Measurements from ENCODE around the gene IMMP2L. TPM values are rescaled to one million over a fixed set of nuclear protein-coding genes. Genes with fewer than 3 reads are reported as not detected.

The IMMP2L gene
- total and polyA plus RNA-seq, 7 donors = 9.3 to 43.0 (median 19.2) TPM

- DNase-seq (no peak), ATAC-seq (no peak)
- H3K4me1 ChIP-seq = no peaks in the 10 kb centered on the region
- H3K9me3 ChIP-seq = no peaks in the 10 kb centered on the region
- H3K4me3 ChIP-seq = no peak overlapping the region
- H3K27me3 ChIP-seq (ENCODE audit: insufficient read depth in 3 of 3, low read length in 2 of 3) = no peaks in the 10 kb centered on the region
- no peaks in the 10 kb centered on the region for H3K36me3 ChIP-seq (ENCODE audit: insufficient read depth in 1 of 2, low read depth in 1 of 2)
- WGBS, 3 donors = 90 to 95% (median 91%) methylated on average over 2 of the region's 2 CpGs
- H3K27ac ChIP-seq = no peak overlapping the region
- intact Hi-C loops (cut with DNase I) = no loop called here
- TF ChIP-seq CTCF (IDR thresholded peaks at IDR 0.05) = no peak
Measured at GRCh38 chr7:110645616-110646015, 916.7 kb downstream of the IMMP2L start.

GRCh38 chr7:110645060-110645459 is 917.2 kb downstream of the IMMP2L start:
- WGBS, 3 donors = 77 to 82% (median 77%) methylated on average over 3 of the region's 3 CpGs
- intact Hi-C loops (cut with DNase I) = no loop called here

GRCh38 chr7:110637252-110637651 is 925.0 kb downstream of the IMMP2L start:
- DNase-seq (no peak), ATAC-seq (no peak)
- H3K9me3 ChIP-seq = peaks cover 7% of the 10 kb centered on the region
- no peak for TF ChIP-seq CTCF (IDR thresholded peaks at IDR 0.05)
- 76 to 83% (median 78%) methylated on average over 5 of the region's 5 CpGs for WGBS, 3 donors
- H3K4me3 ChIP-seq = no peak overlapping the region
- intact Hi-C loops (cut with DNase I) = no loop called here
- no peaks in the 10 kb centered on the region for H3K4me1 ChIP-seq
- H3K36me3 ChIP-seq (ENCODE audit: insufficient read depth in 1 of 2, low read depth in 1 of 2) = no peaks in the 10 kb centered on the region
- no peaks in the 10 kb centered on the region for H3K27me3 ChIP-seq (ENCODE audit: insufficient read depth in 3 of 3, low read length in 2 of 3)
- H3K27ac ChIP-seq = no peak overlapping the region

More at GRCh38 chr7:110645060-110645459, 917.2 kb downstream of the IMMP2L start:
- Histone ChIP-seq H3K4me3 (no peak overlapping the region), H3K36me3 (ENCODE audit: insufficient read depth in 1 of 2, low read depth in 1 of 2) (no peaks in the 10 kb centered on the region), H3K4me1 (no peaks in the 10 kb centered on the region), H3K9me3 (no peaks in the 10 kb centered on the region), H3K27me3 (ENCODE audit: insufficient read depth in 3 of 3, low read length in 2 of 3) (no peaks in the 10 kb centered on the region), H3K27ac (no peak overlapping the region)
- DNase-seq = no peak
- no peak for TF ChIP-seq CTCF (IDR thresholded peaks at IDR 0.05)
- ATAC-seq = no peak

- TF ChIP-seq CTCF (IDR thresholded peaks at IDR 0.05) = no peak
- H3K27ac ChIP-seq = no peak overlapping the region
- DNase-seq (no peak), ATAC-seq (no peak)
- H3K36me3 ChIP-seq (ENCODE audit: insufficient read depth in 1 of 2, low read depth in 1 of 2) = no peaks in the 10 kb centered on the region
- WGBS, 3 donors = 51 to 58% (median 51%) methylated on average over 2 of the region's 2 CpGs
- intact Hi-C loops (cut with DNase I) = no loop called here
- H3K4me3 ChIP-seq = no peak overlapping the region
- peaks cover 7% of the 10 kb centered on the region for H3K9me3 ChIP-seq
- H3K27me3 ChIP-seq (ENCODE audit: insufficient read depth in 3 of 3, low read length in 2 of 3) = no peaks in the 10 kb centered on the region
- H3K4me1 ChIP-seq = no peaks in the 10 kb centered on the region
Measured at GRCh38 chr7:110633313-110633712, 929.0 kb downstream of the IMMP2L start.

GRCh38 chr7:110626414-110626813 is 935.9 kb downstream of the IMMP2L start:
- Histone ChIP-seq H3K36me3 (ENCODE audit: insufficient read depth in 1 of 2, low read depth in 1 of 2) (no peaks in the 10 kb centered on the region), H3K27me3 (ENCODE audit: insufficient read depth in 3 of 3, low read length in 2 of 3) (no peaks in the 10 kb centered on the region), H3K4me1 (no peaks in the 10 kb centered on the region), H3K9me3 (no peaks in the 10 kb centered on the region), H3K27ac (no peak overlapping the region), H3K4me3 (no peak overlapping the region)
- ATAC-seq = no peak
- WGBS, 3 donors = 84 to 86% (median 85%) methylated on average over 2 of the region's 2 CpGs
- intact Hi-C loops (cut with DNase I) = no loop called here
- TF ChIP-seq CTCF (IDR thresholded peaks at IDR 0.05) = no peak
- DNase-seq = no peak

All from psoas muscle (tissue), 8 donors.